Upper lobe of left lung (tissue), 4 donors: ENCODE measurements around the gene STK10.
A peak's percentile ranks its signal among the peaks of the same experiment; 100 is the strongest.

Experiments used
- CTCF ChIP-seq, 6 experiments: fragments of 450-650 bp in 4 of 6; fragments of 200-600 bp in 2 of 6; sonication (generic) in 2 of 6; IDR thresholded peaks; one replicate each; pipeline ENCODE4 v1.5.1; 2016 to 2019; ENCODE audit warnings: antibody characterized with exemption in 6 of 6
- POLR2A ChIP-seq, 4 donors: fragments of 450-650 bp; IDR thresholded peaks; one replicate each; pipeline ENCODE4 v1.5.1; 2016 to 2017; ENCODE audit warnings: antibody characterized with exemption in 4 of 4, mild to moderate bottlenecking in 2 of 4
- POLR2AphosphoS5 ChIP-seq, 2 donors: sonication (generic); formaldehyde crosslinking; IDR thresholded peaks; one replicate each; pipeline ENCODE4 v1.5.1; 2017; ENCODE audit warnings: antibody characterized with exemption in 2 of 2

GRCh38 chr5:172115541-172115982 lies 72.5 kb downstream of the STK10 start:
- no peak for TF ChIP-seq POLR2A (IDR thresholded peaks at IDR 0.05)
- no peak for TF ChIP-seq CTCF (IDR thresholded peaks at IDR 0.05)
- peak in 1 of 2 donors; percentile 21 for TF ChIP-seq POLR2AphosphoS5 (IDR thresholded peaks at IDR 0.05)
